HL-60/S4 treated with retinoic acid at 250 ng/mL for 4 days and 3 days (cell line): Measurements from ENCODE around the gene IGSF22.

Source experiments
- in situ Hi-C: fragments of 300-500 bp; cut with MboI; formaldehyde crosslinking; loops from 2 replicates; pipeline ENCODE4 v1.7.0; 2022; ENCODE audit warnings: low sequenced_read_pairs

Gene IGSF22

GRCh38 chr11:18726040-18726439, at the start of gene IGSF22:
IGSF22 (minus strand) TSS chr11:18726188; CDS start chr11:18724236, 1,952 bp downstream.
- in situ Hi-C loops = no loop called here

GRCh38 chr11:18774801-18775200, 48.8 kb upstream of the IGSF22 start:
- in situ Hi-C loops = no loop called here

GRCh38 chr11:18773681-18774080, 47.7 kb upstream of the IGSF22 start:
- in situ Hi-C loops = no loop called here

GRCh38 chr11:18773104-18773503, 47.1 kb upstream of the IGSF22 start:
- in situ Hi-C loops = no loop called here

- in situ Hi-C loops = no loop called here
Measured at GRCh38 chr11:18772211-18772610, 46.2 kb upstream of the IGSF22 start.

- in situ Hi-C loops = no loop called here
Measured at GRCh38 chr11:18771266-18772035, 45.5 kb upstream of the IGSF22 start.

GRCh38 chr11:18770479-18771125, 44.6 kb upstream of the IGSF22 start:
- in situ Hi-C loops = no loop called here

- in situ Hi-C loops = no loop called here
Measured at GRCh38 chr11:18769802-18770456, 43.9 kb upstream of the IGSF22 start.

- in situ Hi-C loops = no loop called here
Measured at GRCh38 chr11:18768978-18769377, 43.0 kb upstream of the IGSF22 start.

- in situ Hi-C loops = no loop called here
Measured at GRCh38 chr11:18768472-18768901, 42.5 kb upstream of the IGSF22 start.

- in situ Hi-C loops = no loop called here
Measured at GRCh38 chr11:18766015-18766414, 40.0 kb upstream of the IGSF22 start.

- in situ Hi-C loops = no loop called here
Measured at GRCh38 chr11:18765554-18765953, 39.6 kb upstream of the IGSF22 start.

GRCh38 chr11:18761741-18762140, 35.8 kb upstream of the IGSF22 start:
- in situ Hi-C loops = no loop called here

- in situ Hi-C loops = no loop called here
Measured at GRCh38 chr11:18761144-18761543, 35.2 kb upstream of the IGSF22 start.

- in situ Hi-C loops = no loop called here
Measured at GRCh38 chr11:18757811-18758210, 31.8 kb upstream of the IGSF22 start.

GRCh38 chr11:18756889-18757288, 30.9 kb upstream of the IGSF22 start:
- in situ Hi-C loops = no loop called here

GRCh38 chr11:18754308-18754707, 28.3 kb upstream of the IGSF22 start:
- in situ Hi-C loops = no loop called here

- in situ Hi-C loops = no loop called here
Measured at GRCh38 chr11:18752502-18752901, 26.5 kb upstream of the IGSF22 start.

GRCh38 chr11:18750944-18751343, 25.0 kb upstream of the IGSF22 start:
- in situ Hi-C loops = no loop called here

- in situ Hi-C loops = no loop called here
Measured at GRCh38 chr11:18749681-18750319, 23.8 kb upstream of the IGSF22 start.

GRCh38 chr11:18748766-18749365, 22.9 kb upstream of the IGSF22 start:
- in situ Hi-C loops = no loop called here
